Measurements from ENCODE around the gene TIMM29.

Gene TIMM29

DNA sequence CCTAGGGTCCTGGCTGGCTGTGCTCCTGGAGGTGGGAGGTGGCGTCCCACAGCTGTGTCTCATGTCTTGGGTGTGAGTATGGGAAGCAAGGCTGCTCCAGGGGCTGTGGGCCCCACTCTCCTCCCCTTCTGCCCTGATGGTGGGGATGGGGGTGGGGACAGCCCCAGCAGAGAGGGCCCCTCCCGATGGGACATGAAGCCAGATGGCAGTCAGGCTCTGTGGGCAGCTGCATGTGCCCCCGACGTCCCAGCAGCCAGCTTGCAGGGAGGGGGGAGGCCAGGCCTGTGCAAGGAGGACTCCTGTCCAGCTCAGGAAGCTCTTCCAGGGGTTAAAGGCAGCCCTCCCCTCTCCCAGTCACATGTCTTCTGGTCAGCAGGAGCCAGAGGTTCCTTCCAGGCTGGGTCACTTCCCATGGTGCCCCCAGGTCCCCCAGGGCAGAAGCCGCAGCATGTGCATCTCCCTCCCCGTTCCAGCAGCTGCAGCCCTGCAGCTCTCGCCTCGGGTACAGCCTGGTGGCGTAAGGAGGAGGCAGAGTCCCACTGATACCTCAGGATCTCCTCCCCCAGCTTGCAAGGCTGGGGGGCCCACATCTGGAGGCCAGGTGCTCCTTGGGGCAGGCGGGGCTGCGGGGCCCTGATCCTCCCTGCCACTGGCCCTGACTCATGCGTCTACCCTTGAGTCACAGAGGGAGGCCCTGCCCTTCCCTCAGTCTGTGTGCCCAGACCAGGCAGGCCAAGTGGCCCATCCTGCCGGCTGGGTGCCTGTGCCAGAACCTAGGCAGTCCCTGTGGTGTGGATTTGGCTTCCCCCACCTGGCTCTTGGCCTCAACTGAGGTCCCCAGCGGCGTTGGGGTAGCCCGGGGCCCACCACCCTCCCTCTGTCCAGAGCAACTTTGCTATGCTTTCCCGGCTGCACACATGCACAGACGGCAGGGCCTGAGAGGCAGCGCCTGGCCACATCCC, 13.2 kb upstream of the TIMM29 start:
- Histone ChIP-seq H3K4me3 (ENCODE audit: low read depth, low read length) (no peak overlapping the region), H3K27ac (ENCODE audit: extremely low read depth, low read depth, low read length) (no peak overlapping the region), H3K36me3 (ENCODE audit: control insufficient read depth in 2 of 2, insufficient read depth in 1 of 2, low read length in 2 of 2) (peaks cover 0 to 79% of the 10 kb centered on the region in 2 experiments; a peak in 2 of 3 replicates), H3K9me3 (ENCODE audit: control insufficient read depth, insufficient read depth, low read depth, low read length) (no peaks in the 10 kb centered on the region), H3K4me1 (ENCODE audit: control insufficient read depth, insufficient read depth, low read length) (no peaks in the 10 kb centered on the region)
- ChIA-PET POLR2A (no interaction called here), CTCF (interaction anchor here (0.6 to 2.0 kb wide), 3 partner anchors 44 to 211 kb away, joined by 3 to 5 read pairs (median 3); no protein-coding TSS in a partner anchor)
- TF ChIP-seq ZFP69B (tag by site-specific recombination; IDR thresholded peaks at IDR 0.05) (0 out of 2 replicates have a peak, but pooled peaks have one; percentile 41), ZIC2 (tag by site-specific recombination; IDR thresholded peaks at IDR 0.05) (peak; percentile 49), ZNF202 (tag by site-specific recombination; IDR thresholded peaks at IDR 0.05; ENCODE audit: borderline replicate concordance) (no peak), ZNF544 (tag by site-specific recombination; IDR thresholded peaks at IDR 0.05) (no peak), ZBTB8A (tag by site-specific recombination; IDR thresholded peaks at IDR 0.05) (no peak), GLIS2 (tag by site-specific recombination; IDR thresholded peaks at IDR 0.05) (peak; percentile 13; the same call in 1 of the 2 replicates), ZFHX2 (tag by site-specific recombination; conservative IDR thresholded peaks at IDR 0.05) (peak; percentile 15; the same call in 1 of the 2 replicates), ZNF626 (tag by site-specific recombination; IDR thresholded peaks at IDR 0.05) (no peak), ZNF335 (tag by site-specific recombination; conservative IDR thresholded peaks at IDR 0.05) (no peak), GLIS1 (tag by site-specific recombination; IDR thresholded peaks at IDR 0.05) (no peak), ZBTB17 (tag by site-specific recombination; IDR thresholded peaks at IDR 0.05) (no peak), ZNF610 (tag by site-specific recombination; IDR thresholded peaks at IDR 0.05; ENCODE audit: borderline replicate concordance) (no peak), EGR2 (tag by site-specific recombination; IDR thresholded peaks at IDR 0.05; ENCODE audit: low read depth) (0 out of 2 replicates have a peak, but pooled peaks have one; percentile 14), ZNF654 (tag by site-specific recombination; IDR thresholded peaks at IDR 0.05; ENCODE audit: low read depth) (no peak)
- TF ChIP-seq, protein P1, sequence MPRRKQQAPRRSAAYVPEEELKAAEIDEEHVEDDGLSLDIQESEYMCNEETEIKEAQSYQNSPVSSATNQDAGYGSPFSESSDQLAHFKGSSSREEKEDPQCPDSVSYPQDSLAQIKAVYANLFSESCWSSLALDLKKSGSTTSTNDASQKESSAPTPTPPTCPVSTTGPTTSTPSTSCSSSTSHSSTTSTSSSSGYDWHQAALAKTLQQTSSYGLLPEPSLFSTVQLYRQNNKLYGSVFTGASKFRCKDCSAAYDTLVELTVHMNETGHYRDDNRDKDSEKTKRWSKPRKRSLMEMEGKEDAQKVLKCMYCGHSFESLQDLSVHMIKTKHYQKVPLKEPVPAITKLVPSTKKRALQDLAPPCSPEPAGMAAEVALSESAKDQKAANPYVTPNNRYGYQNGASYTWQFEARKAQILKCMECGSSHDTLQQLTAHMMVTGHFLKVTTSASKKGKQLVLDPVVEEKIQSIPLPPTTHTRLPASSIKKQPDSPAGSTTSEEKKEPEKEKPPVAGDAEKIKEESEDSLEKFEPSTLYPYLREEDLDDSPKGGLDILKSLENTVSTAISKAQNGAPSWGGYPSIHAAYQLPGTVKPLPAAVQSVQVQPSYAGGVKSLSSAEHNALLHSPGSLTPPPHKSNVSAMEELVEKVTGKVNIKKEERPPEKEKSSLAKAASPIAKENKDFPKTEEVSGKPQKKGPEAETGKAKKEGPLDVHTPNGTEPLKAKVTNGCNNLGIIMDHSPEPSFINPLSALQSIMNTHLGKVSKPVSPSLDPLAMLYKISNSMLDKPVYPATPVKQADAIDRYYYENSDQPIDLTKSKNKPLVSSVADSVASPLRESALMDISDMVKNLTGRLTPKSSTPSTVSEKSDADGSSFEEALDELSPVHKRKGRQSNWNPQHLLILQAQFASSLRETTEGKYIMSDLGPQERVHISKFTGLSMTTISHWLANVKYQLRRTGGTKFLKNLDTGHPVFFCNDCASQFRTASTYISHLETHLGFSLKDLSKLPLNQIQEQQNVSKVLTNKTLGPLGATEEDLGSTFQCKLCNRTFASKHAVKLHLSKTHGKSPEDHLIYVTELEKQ (tag by site-specific recombination; IDR thresholded peaks at IDR 0.05; ENCODE audit: borderline replicate concordance), result no peak
- TF ChIP-seq, protein P2, sequence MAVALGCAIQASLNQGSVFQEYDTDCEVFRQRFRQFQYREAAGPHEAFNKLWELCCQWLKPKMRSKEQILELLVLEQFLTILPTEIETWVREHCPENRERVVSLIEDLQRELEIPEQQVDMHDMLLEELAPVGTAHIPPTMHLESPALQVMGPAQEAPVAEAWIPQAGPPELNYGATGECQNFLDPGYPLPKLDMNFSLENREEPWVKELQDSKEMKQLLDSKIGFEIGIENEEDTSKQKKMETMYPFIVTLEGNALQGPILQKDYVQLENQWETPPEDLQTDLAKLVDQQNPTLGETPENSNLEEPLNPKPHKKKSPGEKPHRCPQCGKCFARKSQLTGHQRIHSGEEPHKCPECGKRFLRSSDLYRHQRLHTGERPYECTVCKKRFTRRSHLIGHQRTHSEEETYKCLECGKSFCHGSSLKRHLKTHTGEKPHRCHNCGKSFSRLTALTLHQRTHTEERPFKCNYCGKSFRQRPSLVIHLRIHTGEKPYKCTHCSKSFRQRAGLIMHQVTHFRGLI (tag by site-specific recombination; IDR thresholded peaks at IDR 0.05), result no peak
- TF ChIP-seq, protein P3, sequence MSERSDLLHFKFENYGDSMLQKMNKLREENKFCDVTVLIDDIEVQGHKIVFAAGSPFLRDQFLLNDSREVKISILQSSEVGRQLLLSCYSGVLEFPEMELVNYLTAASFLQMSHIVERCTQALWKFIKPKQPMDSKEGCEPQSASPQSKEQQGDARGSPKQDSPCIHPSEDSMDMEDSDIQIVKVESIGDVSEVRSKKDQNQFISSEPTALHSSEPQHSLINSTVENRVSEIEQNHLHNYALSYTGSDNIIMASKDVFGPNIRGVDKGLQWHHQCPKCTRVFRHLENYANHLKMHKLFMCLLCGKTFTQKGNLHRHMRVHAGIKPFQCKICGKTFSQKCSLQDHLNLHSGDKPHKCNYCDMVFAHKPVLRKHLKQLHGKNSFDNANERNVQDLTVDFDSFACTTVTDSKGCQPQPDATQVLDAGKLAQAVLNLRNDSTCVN (tag by site-specific recombination; optimal IDR thresholded peaks at IDR 0.05), result peak; percentile 5
- TF ChIP-seq, protein P4, sequence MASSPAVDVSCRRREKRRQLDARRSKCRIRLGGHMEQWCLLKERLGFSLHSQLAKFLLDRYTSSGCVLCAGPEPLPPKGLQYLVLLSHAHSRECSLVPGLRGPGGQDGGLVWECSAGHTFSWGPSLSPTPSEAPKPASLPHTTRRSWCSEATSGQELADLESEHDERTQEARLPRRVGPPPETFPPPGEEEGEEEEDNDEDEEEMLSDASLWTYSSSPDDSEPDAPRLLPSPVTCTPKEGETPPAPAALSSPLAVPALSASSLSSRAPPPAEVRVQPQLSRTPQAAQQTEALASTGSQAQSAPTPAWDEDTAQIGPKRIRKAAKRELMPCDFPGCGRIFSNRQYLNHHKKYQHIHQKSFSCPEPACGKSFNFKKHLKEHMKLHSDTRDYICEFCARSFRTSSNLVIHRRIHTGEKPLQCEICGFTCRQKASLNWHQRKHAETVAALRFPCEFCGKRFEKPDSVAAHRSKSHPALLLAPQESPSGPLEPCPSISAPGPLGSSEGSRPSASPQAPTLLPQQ (tag by site-specific recombination; IDR thresholded peaks at IDR 0.05), result peak; percentile 87
- TF ChIP-seq, protein P5, sequence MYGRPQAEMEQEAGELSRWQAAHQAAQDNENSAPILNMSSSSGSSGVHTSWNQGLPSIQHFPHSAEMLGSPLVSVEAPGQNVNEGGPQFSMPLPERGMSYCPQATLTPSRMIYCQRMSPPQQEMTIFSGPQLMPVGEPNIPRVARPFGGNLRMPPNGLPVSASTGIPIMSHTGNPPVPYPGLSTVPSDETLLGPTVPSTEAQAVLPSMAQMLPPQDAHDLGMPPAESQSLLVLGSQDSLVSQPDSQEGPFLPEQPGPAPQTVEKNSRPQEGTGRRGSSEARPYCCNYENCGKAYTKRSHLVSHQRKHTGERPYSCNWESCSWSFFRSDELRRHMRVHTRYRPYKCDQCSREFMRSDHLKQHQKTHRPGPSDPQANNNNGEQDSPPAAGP (tag by site-specific recombination; IDR thresholded peaks at IDR 0.05), result peak; percentile 80
- TF ChIP-seq, protein P6, sequence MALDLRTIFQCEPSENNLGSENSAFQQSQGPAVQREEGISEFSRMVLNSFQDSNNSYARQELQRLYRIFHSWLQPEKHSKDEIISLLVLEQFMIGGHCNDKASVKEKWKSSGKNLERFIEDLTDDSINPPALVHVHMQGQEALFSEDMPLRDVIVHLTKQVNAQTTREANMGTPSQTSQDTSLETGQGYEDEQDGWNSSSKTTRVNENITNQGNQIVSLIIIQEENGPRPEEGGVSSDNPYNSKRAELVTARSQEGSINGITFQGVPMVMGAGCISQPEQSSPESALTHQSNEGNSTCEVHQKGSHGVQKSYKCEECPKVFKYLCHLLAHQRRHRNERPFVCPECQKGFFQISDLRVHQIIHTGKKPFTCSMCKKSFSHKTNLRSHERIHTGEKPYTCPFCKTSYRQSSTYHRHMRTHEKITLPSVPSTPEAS (tag by site-specific recombination; IDR thresholded peaks at IDR 0.05), result no peak
- TF ChIP-seq, protein P7, sequence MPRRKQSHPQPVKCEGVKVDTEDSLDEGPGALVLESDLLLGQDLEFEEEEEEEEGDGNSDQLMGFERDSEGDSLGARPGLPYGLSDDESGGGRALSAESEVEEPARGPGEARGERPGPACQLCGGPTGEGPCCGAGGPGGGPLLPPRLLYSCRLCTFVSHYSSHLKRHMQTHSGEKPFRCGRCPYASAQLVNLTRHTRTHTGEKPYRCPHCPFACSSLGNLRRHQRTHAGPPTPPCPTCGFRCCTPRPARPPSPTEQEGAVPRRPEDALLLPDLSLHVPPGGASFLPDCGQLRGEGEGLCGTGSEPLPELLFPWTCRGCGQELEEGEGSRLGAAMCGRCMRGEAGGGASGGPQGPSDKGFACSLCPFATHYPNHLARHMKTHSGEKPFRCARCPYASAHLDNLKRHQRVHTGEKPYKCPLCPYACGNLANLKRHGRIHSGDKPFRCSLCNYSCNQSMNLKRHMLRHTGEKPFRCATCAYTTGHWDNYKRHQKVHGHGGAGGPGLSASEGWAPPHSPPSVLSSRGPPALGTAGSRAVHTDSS (tag by site-specific recombination; IDR thresholded peaks at IDR 0.05), result no peak

Measured in HEK293 (cell line).